Measurements from ENCODE around the gene GLIPR2. TPM values are rescaled to one million over a fixed set of nuclear protein-coding genes. Genes with fewer than 3 reads are reported as not detected.

GLIPR2 gene
- total RNA-seq, 4 donors from 2014 or later, result 3.3 to 5.3 (median 3.9) TPM

DNA sequence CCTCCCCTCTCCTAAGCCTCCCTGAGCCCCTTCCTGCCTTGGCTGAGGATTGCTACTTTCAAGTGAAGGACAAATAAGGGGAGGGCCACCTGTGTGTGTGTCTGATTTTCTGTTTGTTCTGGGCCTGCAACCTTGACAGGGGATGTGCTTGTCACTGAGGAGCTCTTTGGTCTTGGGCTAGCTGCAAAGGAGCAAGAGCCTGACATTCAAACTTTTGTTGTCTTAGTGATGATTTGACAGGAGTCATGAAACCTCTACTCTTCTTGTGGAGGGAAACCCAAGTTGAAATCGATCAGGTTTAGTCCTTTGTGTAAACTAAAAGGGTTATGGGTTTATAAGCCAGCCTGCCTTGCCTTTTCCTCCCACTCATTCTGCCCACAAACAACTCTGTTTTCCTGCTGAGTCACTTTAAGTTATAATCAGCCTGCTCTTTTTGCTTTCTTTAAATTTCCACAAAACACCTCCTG is 71.0 kb downstream of the GLIPR2 start:
- peak overlapping the region; percentile 40 to 62 (median 58) for H3K27ac ChIP-seq
- no peaks in the 10 kb centered on the region for H3K27me3 ChIP-seq
- H3K4me1 ChIP-seq, result peaks cover 45 to 46% of the 10 kb centered on the region in 2 donors
- DNase-seq, result no peak
- in situ Hi-C loops (cut with MboI; ENCODE audit: low sequenced_read_pairs in 4 of 4) (no loop called here), intact Hi-C loops (cut with DNase I; ENCODE audit: low total_unique reads) (no loop called here)
- peak in 1 of 2 donors; percentile 21 for ATAC-seq
- peaks cover 0 to 54% of the 10 kb centered on the region in 2 donors for H3K36me3 ChIP-seq
- no peak for TF ChIP-seq CTCF (IDR thresholded peaks at IDR 0.05 in 4 of 5, conservative IDR thresholded peaks at IDR 0.05 in 1 of 5)
- no peak for TF ChIP-seq POLR2A (IDR thresholded peaks at IDR 0.05)
- H3K9me3 ChIP-seq, result no peaks in the 10 kb centered on the region
- H3K4me3 ChIP-seq, result no peak overlapping the region

DNA sequence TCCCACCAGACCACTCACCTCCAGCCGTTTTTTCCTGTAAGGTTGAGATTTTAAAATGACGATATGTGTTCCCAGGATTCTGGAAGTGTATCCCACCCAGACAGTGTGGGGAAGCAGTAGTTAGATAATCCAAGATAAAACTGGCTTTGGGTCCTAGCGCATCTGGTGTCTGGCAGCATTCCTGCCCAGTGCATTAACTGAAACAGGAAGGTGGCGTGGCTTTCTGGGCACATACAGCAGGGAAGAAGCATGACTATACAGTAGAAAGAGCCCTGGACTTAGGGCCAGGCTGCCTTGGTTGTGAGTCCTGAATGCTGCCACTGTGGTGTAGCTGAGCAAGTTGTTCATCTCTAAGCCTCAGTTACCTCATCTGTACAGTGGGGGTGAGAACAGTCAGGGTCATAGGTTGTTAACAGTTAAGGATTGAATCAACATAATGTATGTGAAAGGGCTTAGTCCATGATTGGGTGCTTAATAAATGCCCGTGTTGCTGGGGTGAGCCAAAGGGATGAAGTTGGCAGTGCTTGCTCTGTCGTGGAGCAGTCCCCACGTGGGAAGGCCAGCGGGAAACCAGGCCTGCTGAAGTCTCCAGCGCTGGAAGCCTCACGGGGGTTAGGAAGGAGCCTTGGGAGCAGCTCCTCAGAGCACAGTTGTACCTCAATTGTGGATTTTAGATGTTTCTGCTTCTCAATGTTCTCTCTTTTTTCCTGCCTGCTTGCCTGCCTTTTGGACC is 72.2 kb downstream of the GLIPR2 start:
- intact Hi-C loops (cut with DNase I; ENCODE audit: low total_unique reads), result no loop called here
- H3K27ac ChIP-seq, result peak overlapping the region; percentile 40 to 62 (median 58)
- peaks cover 54% of the 10 kb centered on the region in 2 donors for H3K4me1 ChIP-seq
- H3K9me3 ChIP-seq, result no peaks in the 10 kb centered on the region
- TF ChIP-seq POLR2A (IDR thresholded peaks at IDR 0.05) (no peak), CTCF (IDR thresholded peaks at IDR 0.05 in 4 of 5, conservative IDR thresholded peaks at IDR 0.05 in 1 of 5) (no peak)
- DNase-seq (no peak), ATAC-seq (no peak)
- in situ Hi-C loops (cut with MboI; ENCODE audit: low sequenced_read_pairs in 4 of 4), result no loop called here
- H3K36me3 ChIP-seq, result peaks cover 0 to 43% of the 10 kb centered on the region in 2 donors
- H3K4me3 ChIP-seq, result no peak overlapping the region
- no peaks in the 10 kb centered on the region for H3K27me3 ChIP-seq

DNA sequence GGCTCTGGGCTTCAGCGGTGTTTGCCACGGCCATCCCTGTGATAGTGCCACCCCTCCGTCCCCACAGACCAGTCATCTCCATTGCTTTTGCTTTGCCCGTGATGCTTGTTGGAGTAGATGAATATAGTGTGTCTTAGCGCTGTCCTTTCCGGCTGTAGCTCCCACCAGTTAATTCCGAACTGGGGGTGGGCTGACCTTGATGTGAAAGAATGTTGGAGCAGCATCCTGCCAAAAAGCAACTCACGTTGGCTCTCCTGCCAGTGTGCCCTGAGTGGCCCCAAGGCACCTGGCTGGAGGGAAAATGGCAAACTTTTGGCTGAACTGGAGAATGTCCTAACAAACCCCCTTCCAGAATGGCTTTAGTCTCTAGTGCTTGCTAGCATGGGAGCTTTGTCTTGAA is 74.2 kb downstream of the GLIPR2 start:
- DNase-seq, result no peak
- Histone ChIP-seq H3K36me3 (peaks cover 0 to 22% of the 10 kb centered on the region in 2 donors), H3K9me3 (no peaks in the 10 kb centered on the region), H3K4me3 (no peak overlapping the region), H3K4me1 (peaks cover 66 to 74% of the 10 kb centered on the region in 2 donors), H3K27me3 (no peaks in the 10 kb centered on the region), H3K27ac (peak overlapping the region in 2 of 4 donors; percentile 5 to 13)
- TF ChIP-seq POLR2A (IDR thresholded peaks at IDR 0.05), result no peak
- no peak for TF ChIP-seq CTCF (IDR thresholded peaks at IDR 0.05 in 4 of 5, conservative IDR thresholded peaks at IDR 0.05 in 1 of 5)
- intact Hi-C loops (cut with DNase I; ENCODE audit: low total_unique reads) (no loop called here), in situ Hi-C loops (cut with MboI; ENCODE audit: low sequenced_read_pairs in 4 of 4) (no loop called here)
- ATAC-seq, result no peak

- peaks cover 70 to 77% of the 10 kb centered on the region in 2 donors for H3K4me1 ChIP-seq
- DNase-seq (no peak), ATAC-seq (no peak)
- H3K4me3 ChIP-seq, result no peak overlapping the region
- in situ Hi-C loops (cut with MboI; ENCODE audit: low sequenced_read_pairs in 4 of 4) (no loop called here), intact Hi-C loops (cut with DNase I; ENCODE audit: low total_unique reads) (no loop called here)
- peaks cover 0 to 21% of the 10 kb centered on the region in 2 donors for H3K36me3 ChIP-seq
- no peaks in the 10 kb centered on the region for H3K9me3 ChIP-seq
- no peak for TF ChIP-seq POLR2A (IDR thresholded peaks at IDR 0.05)
- TF ChIP-seq CTCF (IDR thresholded peaks at IDR 0.05 in 4 of 5, conservative IDR thresholded peaks at IDR 0.05 in 1 of 5), result no peak
- peak overlapping the region in 2 of 4 donors; percentile 5 to 22 for H3K27ac ChIP-seq
- no peaks in the 10 kb centered on the region for H3K27me3 ChIP-seq
These were observed 75.0 kb downstream of the GLIPR2 start for GRCh38 chr9:36211510-36211909.
